Measurements from ENCODE around the gene CA10.

CA10 gene

GRCh38 chr17:51999654-52000053 is 158.9 kb downstream of the CA10 start:
- TF ChIP-seq CTCF (IDR thresholded peaks at IDR 0.05): no peak
- no peak overlapping the region for H3K27ac ChIP-seq
- no peak overlapping the region for H3K4me3 ChIP-seq
- no peak for DNase-seq (ENCODE audit: low spot score)

GRCh38 chr17:51997723-51998122 is 160.8 kb downstream of the CA10 start:
- no peak overlapping the region for H3K27ac ChIP-seq
- no peak for TF ChIP-seq CTCF (IDR thresholded peaks at IDR 0.05)
- no peak overlapping the region for H3K4me3 ChIP-seq
- no peak for DNase-seq (ENCODE audit: low spot score)

- no peak for DNase-seq (ENCODE audit: low spot score)
- Histone ChIP-seq H3K4me3 (no peak overlapping the region), H3K27ac (no peak overlapping the region)
- TF ChIP-seq CTCF (IDR thresholded peaks at IDR 0.05): no peak
Observed at GRCh38 chr17:51995797-51996403, 162.6 kb downstream of the CA10 start.

GRCh38 chr17:51992864-51993416 is 165.6 kb downstream of the CA10 start:
- no peak for DNase-seq (ENCODE audit: low spot score)

GRCh38 chr17:51971121-51971520 is 187.4 kb downstream of the CA10 start:
- DNase-seq (ENCODE audit: low spot score): no peak
- no peak for TF ChIP-seq CTCF (IDR thresholded peaks at IDR 0.05)
- Histone ChIP-seq H3K27ac (no peak overlapping the region), H3K4me3 (no peak overlapping the region)

More at GRCh38 chr17:51992864-51993416, 165.6 kb downstream of the CA10 start:
- Histone ChIP-seq H3K4me3 (no peak overlapping the region), H3K27ac (no peak overlapping the region)
- TF ChIP-seq CTCF (IDR thresholded peaks at IDR 0.05): no peak

- H3K27ac ChIP-seq: no peak overlapping the region
- no peak for TF ChIP-seq CTCF (IDR thresholded peaks at IDR 0.05)
Observed at GRCh38 chr17:51961689-51962088, 196.8 kb downstream of the CA10 start.

DNA sequence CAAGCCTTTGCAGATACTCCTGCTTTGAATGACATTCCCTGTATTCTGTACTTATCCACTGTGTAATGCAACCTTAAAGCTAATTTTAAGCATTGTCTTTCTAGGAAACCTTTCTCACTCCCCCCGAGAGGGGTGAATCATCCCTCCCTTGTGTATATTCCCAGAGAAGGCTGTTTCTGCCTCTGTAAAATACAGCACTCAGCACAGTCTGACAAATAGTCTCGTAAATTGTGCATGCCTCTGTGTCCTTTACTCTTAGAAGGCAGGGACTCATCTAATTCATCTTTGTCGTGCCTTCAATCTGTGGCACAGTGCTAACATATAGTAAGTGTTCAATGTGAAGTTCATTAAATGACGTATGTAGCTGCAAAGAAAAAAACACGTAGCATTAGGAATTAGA is 200.7 kb downstream of the CA10 start:
- no peak for TF ChIP-seq CTCF (IDR thresholded peaks at IDR 0.05)
- Histone ChIP-seq H3K4me3 (no peak overlapping the region), H3K27ac (no peak overlapping the region)
- DNase-seq (ENCODE audit: low spot score): no peak

More at GRCh38 chr17:51961689-51962088, 196.8 kb downstream of the CA10 start:
- DNase-seq (ENCODE audit: low spot score): no peak
- no peak overlapping the region for H3K4me3 ChIP-seq

Data from coronary artery (tissue), 2 donors.